ENCODE results near the gene SPATA13.

DNA sequence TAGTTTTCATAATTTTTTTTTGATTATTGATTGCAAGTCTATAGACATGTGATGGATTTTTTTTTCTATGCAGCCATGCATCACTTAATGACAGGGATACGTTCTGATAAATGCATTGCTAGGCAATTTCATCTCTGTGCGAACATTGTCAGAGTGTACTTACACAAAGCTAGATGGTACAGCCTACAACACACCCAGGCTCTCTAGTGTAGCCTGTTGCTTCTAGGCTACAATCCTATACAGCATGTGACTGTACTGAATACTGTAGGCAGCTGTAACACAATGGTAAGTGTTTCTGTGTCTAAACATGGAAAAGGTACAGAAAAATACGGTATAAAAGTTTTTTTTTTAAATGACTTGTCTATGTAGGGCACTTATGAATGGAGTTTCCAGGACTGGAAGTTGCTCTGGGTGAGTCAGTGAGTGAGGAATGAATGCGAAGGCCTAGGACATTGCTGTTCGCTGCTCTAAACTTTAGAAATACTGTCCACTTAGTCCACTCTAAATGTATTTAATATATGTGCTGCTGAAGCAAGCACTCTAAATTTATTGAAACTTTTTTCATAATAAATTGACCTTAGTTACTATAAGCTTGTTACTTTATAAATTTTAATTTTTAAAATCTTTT lies 20.3 kb downstream of the SPATA13 start:
- TF ChIP-seq GATA2 (IDR thresholded peaks at IDR 0.05; ENCODE audit: low read depth, low read length) = no peak
- no peak for TF ChIP-seq GATA3 (IDR thresholded peaks at IDR 0.05; ENCODE audit: low read depth, low read length)

Data from SH-SY5Y (cell line).